Activated naive CD4-positive, alpha-beta T cell treated with anti-CD3 and anti-CD28 coated beads, Interleukin-2, amount 10 ng/mL, durations not matched to agents 7 days and 5 days (primary cell): ENCODE results near the gene PDE4B.

ENCODE experiments used
- CTCF ChIA-PET: fragments of 350-600 bp; sonication (Branson Sonifier 250); formaldehyde crosslinking; loops from one replicate; lab custom pipeline; 2021; ENCODE audit warnings: antibody characterized with exemption; lab: Charles Lee
- DNase-seq: peaks from one replicate; pipeline ENCODE4 v3.0.0-alpha.2; 2020
- H3K27ac Mint-ChIP-seq: one replicate; pipeline ENCODE4 v1.8.0; 2021; ENCODE audit warnings: mild to moderate bottlenecking, moderate library complexity, mixed read lengths
- H3K27me3 Mint-ChIP-seq: one replicate; pipeline ENCODE4 v1.8.0; 2021; ENCODE audit warnings: mild to moderate bottlenecking, mixed read lengths
- H3K36me3 Mint-ChIP-seq: one replicate; pipeline ENCODE4 v1.8.0; 2021; ENCODE audit warnings: mixed read lengths
- H3K4me1 Mint-ChIP-seq: one replicate; pipeline ENCODE4 v1.8.0; 2021; ENCODE audit warnings: mixed read lengths
- H3K4me3 Mint-ChIP-seq: one replicate; pipeline ENCODE4 v1.8.0; 2021; ENCODE audit warnings: mild to moderate bottlenecking, moderate library complexity, mixed read lengths
- H3K9me3 Mint-ChIP-seq: one replicate; pipeline ENCODE4 v1.8.0; 2021; ENCODE audit warnings: mixed read lengths

The PDE4B gene

DNA sequence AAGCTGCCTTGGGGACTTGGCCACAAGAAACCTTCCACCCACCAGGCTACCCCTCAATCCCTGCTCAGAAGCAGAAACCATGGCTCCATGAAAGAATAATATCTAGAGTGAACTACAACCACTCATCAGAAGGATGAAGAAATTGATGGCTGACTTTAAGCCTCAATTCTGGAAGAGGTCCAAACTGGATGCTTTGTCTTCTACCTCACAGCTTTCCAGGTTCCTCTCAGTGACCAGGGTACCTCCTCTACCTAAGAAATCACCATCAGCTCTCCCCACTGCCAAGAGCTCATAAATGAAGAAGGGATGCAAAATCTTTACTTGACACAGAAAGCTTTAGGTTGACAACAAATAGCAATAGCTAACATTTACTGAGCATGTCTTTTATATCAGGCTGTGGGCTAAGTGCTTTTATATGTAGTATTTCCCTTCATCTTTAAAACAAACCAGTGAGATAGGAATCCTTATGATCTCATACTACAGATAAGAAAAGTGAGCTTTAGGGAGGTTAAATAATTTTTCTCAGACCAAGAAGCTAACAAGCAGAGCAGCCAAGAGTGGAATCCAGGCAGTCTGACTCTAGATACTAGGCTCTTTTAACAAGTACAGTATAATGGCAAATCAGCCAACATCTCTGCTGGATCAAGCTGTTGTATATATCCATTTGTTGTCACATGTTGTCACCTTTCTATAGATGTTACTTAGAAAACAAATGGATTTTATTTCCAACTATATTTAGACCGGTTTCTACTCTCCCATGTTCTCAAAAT is 498.3 kb downstream of the PDE4B start:
- H3K27me3 Mint-ChIP-seq, result no peaks in the 10 kb centered on the region
- no peaks in the 10 kb centered on the region for H3K9me3 Mint-ChIP-seq
- H3K4me1 Mint-ChIP-seq, result peaks cover 28% of the 10 kb centered on the region
- CTCF ChIA-PET, result interaction anchor here (0.9 to 2.3 kb wide), 2 partner anchors 9 to 10 kb away, joined by 3 to 6 read pairs; no protein-coding TSS in a partner anchor
- H3K4me3 Mint-ChIP-seq, result no peak overlapping the region
- H3K27ac Mint-ChIP-seq, result no peak overlapping the region
- no peaks in the 10 kb centered on the region for H3K36me3 Mint-ChIP-seq
- no peak for DNase-seq

DNA sequence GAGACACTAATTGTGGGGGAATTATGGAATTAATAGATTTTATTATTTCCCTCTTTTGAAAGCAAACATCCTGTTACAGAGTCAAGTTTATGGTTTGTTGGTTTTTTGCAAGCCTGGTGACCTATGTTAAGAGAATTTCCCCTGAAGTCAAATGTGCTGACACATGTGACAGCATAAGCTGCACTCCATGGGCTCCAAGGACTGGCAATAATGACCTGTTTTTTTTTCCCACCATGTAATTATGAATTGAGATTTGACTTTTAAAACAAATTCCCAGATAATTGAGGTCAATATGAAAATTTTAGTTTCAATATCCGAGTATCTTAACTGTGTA is 498.8 kb downstream of the PDE4B start:
- Mint-ChIP-seq H3K9me3 (no peaks in the 10 kb centered on the region), H3K27me3 (no peaks in the 10 kb centered on the region), H3K4me1 (peaks cover 23% of the 10 kb centered on the region), H3K27ac (no peak overlapping the region), H3K36me3 (no peaks in the 10 kb centered on the region), H3K4me3 (no peak overlapping the region)
- CTCF ChIA-PET, result interaction anchor here (0.9 to 2.3 kb wide), 2 partner anchors 9 kb away, joined by 3 to 6 read pairs; no protein-coding TSS in a partner anchor
- DNase-seq, result no peak

DNA sequence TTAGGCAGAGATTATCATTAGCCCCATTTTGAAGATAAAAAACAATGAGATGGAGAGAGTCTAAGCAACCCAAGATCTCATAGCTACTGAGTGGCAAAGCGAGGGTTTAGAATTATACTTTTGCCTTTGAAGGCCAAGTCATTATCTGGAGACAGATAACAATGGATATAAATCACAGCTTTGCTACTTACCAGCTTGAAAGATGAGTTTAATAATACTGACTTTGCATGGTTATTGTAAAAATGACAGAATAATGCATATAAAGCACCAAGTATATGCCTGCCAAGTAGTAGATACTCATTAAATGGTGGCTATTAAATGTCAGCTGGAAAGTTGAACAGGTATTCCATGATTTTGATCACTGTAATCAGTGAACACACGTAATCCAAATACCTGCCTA is 499.6 kb downstream of the PDE4B start:
- no peak for DNase-seq
- H3K27ac Mint-ChIP-seq, result no peak overlapping the region
- CTCF ChIA-PET, result interaction anchor here (2.3 kb wide), 1 partner anchor 9 kb away, joined by 6 read pairs; no protein-coding TSS in a partner anchor
- H3K36me3 Mint-ChIP-seq, result no peaks in the 10 kb centered on the region
- H3K27me3 Mint-ChIP-seq, result no peaks in the 10 kb centered on the region
- no peaks in the 10 kb centered on the region for H3K9me3 Mint-ChIP-seq
- peaks cover 20% of the 10 kb centered on the region for H3K4me1 Mint-ChIP-seq
- H3K4me3 Mint-ChIP-seq, result no peak overlapping the region

DNA sequence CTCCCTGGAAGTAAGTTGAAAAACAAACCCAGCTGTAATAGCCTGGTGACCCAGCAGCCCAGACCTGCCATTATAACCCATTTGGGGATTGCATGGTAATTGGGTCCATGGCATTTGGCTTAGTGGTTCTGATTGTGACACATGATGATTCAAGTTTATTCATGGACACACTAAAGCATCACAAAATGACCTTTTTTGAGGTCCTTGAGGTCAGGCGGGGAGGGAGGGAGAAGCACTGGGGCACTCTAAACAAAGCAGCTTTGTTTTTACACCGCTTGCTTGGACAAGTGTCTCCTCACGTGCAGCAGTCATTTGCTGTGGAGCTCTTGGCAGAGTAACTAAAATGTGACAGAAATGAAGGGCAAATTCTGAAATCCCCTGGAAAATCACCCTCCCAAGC is 500.2 kb downstream of the PDE4B start:
- DNase-seq, result no peak
- Mint-ChIP-seq H3K4me3 (no peak overlapping the region), H3K36me3 (no peaks in the 10 kb centered on the region), H3K4me1 (peaks cover 19% of the 10 kb centered on the region), H3K9me3 (no peaks in the 10 kb centered on the region), H3K27me3 (no peaks in the 10 kb centered on the region), H3K27ac (no peak overlapping the region)
- CTCF ChIA-PET, result interaction anchor here (1.4 to 2.3 kb wide), 2 partner anchors 8 to 144 kb away, joined by 4 to 6 read pairs; no protein-coding TSS in a partner anchor

DNA sequence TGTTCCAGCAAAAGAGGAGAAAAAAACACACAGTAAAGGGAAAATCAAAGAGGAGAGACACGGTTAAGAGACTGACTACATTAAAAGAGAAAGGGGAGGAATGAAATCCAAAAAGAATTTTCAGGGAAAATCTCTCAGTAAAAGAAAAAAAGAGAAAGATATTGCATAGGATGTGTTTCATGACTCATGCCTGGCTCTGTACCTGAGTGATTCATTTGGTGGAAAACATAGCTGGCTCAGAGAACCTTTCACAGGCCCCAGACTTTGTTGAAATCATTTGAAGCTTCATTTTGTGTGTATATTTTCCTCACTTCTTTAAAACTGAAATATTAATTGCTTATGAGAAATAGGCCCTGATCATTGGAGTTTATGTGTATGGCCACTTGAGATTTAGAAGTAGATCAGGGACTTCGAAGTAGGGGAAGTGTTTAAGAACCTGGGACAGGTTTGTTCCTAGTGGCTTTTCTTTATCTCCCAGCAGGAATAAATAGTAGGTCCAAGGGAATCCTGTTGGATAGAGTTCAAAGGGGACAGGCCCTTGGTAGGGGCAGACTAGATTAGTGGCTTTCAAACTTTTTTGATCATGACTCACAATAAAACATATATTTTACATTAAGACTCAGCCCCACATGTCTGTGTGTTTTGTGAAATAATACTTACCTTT is 502.1 kb downstream of the PDE4B start:
- Mint-ChIP-seq H3K27me3 (no peaks in the 10 kb centered on the region), H3K36me3 (peaks cover 1% of the 10 kb centered on the region), H3K4me3 (no peak overlapping the region), H3K4me1 (peaks cover 16% of the 10 kb centered on the region), H3K27ac (no peak overlapping the region), H3K9me3 (no peaks in the 10 kb centered on the region)
- no peak for DNase-seq
- CTCF ChIA-PET, result interaction anchor here (1.2 to 1.3 kb wide), 2 partner anchors 12 to 25 kb away, joined by 3 read pairs; no protein-coding TSS in a partner anchor

DNA sequence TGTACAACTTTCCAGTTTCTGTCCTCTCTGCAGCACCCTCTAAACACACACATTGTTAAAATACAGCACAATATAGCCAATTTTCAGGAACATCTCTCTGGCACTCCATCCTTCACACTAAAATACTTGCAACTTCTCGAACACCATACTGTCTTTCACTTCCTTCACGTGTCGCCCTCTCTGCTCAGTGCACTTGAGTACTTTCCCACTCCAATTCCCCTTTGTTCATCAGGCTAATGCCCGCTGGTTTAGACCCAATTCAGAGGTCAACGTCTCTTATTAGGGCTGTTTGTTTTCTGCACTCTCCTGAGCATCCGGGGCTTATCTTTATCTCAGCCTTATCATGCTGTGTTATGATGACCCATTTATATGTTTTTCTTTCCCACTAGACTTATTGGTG is 503.1 kb downstream of the PDE4B start:
- CTCF ChIA-PET, result interaction anchor here (1.3 kb wide), 1 partner anchor 13 kb away, joined by 3 read pairs; no protein-coding TSS in a partner anchor
- H3K4me1 Mint-ChIP-seq, result peaks cover 18% of the 10 kb centered on the region

GRCh38 chr1:66296370-66296769 is 503.7 kb downstream of the PDE4B start:
- CTCF ChIA-PET, result no interaction called here
- H3K4me3 Mint-ChIP-seq, result no peak overlapping the region
- no peaks in the 10 kb centered on the region for H3K27me3 Mint-ChIP-seq
- peaks cover 20% of the 10 kb centered on the region for H3K4me1 Mint-ChIP-seq
- no peak overlapping the region for H3K27ac Mint-ChIP-seq
- H3K9me3 Mint-ChIP-seq, result no peaks in the 10 kb centered on the region
- H3K36me3 Mint-ChIP-seq, result peaks cover 3% of the 10 kb centered on the region
- DNase-seq, result no peak

More for the DNA sequence above, 503.1 kb downstream of the PDE4B start:
- no peaks in the 10 kb centered on the region for H3K27me3 Mint-ChIP-seq
- H3K9me3 Mint-ChIP-seq, result no peaks in the 10 kb centered on the region
- no peak overlapping the region for H3K4me3 Mint-ChIP-seq
- H3K27ac Mint-ChIP-seq, result no peak overlapping the region
- no peak for DNase-seq
- peaks cover 1% of the 10 kb centered on the region for H3K36me3 Mint-ChIP-seq

- no peak overlapping the region for H3K4me3 Mint-ChIP-seq
- H3K36me3 Mint-ChIP-seq, result peaks cover 3% of the 10 kb centered on the region
These were observed 504.3 kb downstream of the PDE4B start for GRCh38 chr1:66296951-66297350.

GRCh38 chr1:66298464-66298863 is 505.8 kb downstream of the PDE4B start:
- Mint-ChIP-seq H3K27ac (no peak overlapping the region), H3K27me3 (no peaks in the 10 kb centered on the region), H3K4me3 (no peak overlapping the region), H3K4me1 (peaks cover 39% of the 10 kb centered on the region), H3K36me3 (peaks cover 3% of the 10 kb centered on the region), H3K9me3 (no peaks in the 10 kb centered on the region)
- DNase-seq, result no peak
- CTCF ChIA-PET, result interaction anchor here (1.5 kb wide), 1 partner anchor 138 kb away, joined by 3 read pairs; no protein-coding TSS in a partner anchor

More at GRCh38 chr1:66296951-66297350, 504.3 kb downstream of the PDE4B start:
- no peak overlapping the region for H3K27ac Mint-ChIP-seq
- peaks cover 25% of the 10 kb centered on the region for H3K4me1 Mint-ChIP-seq
- CTCF ChIA-PET, result no interaction called here
- no peaks in the 10 kb centered on the region for H3K27me3 Mint-ChIP-seq
- DNase-seq, result no peak
- no peaks in the 10 kb centered on the region for H3K9me3 Mint-ChIP-seq

GRCh38 chr1:66300280-66300971 is 507.7 kb downstream of the PDE4B start:
- Mint-ChIP-seq H3K27ac (peak overlapping the region; percentile 89), H3K4me3 (no peak overlapping the region), H3K4me1 (peaks cover 34% of the 10 kb centered on the region), H3K27me3 (no peaks in the 10 kb centered on the region), H3K9me3 (no peaks in the 10 kb centered on the region), H3K36me3 (peaks cover 3% of the 10 kb centered on the region)
- DNase-seq, result no peak
- CTCF ChIA-PET, result interaction anchor here (0.7 to 2.4 kb wide), 7 partner anchors 9 to 145 kb away, joined by 3 to 7 read pairs (median 4); no protein-coding TSS in a partner anchor

DNA sequence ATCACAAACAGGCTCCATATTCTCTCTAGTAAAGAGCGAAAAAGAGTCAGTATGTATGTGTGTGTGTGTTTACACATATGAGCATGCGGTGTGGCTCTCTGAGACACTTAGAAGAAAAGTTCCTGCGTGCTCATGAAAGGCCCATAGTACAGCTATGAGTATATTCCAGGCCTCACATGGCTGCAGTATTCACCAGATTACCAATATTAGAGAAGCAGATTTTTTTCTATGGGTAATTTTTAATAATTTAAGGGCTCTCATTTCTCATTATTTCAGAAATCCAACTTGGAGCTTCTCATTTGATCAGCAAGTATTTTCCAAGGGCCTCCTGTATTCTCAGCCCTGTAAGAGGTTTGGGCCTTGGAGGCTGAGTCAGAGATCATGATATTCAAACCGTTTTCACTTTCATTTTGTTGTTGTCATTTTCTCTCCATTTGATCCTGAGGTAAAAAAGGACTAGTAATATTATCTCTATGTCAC is 508.3 kb downstream of the PDE4B start:
- Mint-ChIP-seq H3K4me3 (peak overlapping the region; percentile 69), H3K9me3 (no peaks in the 10 kb centered on the region), H3K27ac (peak overlapping the region; percentile 89), H3K27me3 (no peaks in the 10 kb centered on the region), H3K4me1 (peaks cover 34% of the 10 kb centered on the region), H3K36me3 (peaks cover 3% of the 10 kb centered on the region)
- DNase-seq, result peak; percentile 42
- CTCF ChIA-PET, result interaction anchor here (0.7 to 2.8 kb wide), 8 partner anchors 9 to 145 kb away, joined by 3 to 10 read pairs (median 4); no protein-coding TSS in a partner anchor

DNA sequence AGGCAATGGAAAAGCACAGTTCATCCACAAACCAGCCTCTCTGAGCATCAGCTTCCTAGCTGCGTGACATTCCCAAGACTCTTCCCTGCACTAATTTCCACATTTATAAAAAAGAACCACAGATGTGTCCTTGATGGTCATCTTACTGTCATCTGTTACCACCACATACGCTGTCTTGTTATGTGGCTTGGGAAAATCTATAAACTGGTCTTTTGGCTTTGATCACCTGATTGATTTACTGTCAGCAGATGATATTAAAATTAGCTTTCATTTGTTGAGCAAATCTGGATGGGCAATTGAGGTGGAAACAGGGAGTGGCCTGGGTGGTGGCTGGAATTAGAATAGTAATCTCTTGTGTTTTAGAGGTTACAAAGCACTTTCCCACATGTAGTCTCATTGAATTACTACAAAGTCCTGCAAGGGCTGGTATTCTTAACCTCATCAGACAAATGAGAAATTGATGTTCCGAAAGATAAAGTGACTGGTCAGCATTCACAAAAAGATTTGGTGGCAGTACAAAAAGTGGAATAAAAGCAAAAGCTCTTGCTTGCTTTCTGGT is 509.6 kb downstream of the PDE4B start:
- Mint-ChIP-seq H3K36me3 (peaks cover 3% of the 10 kb centered on the region), H3K27ac (peak overlapping the region; percentile 49), H3K9me3 (no peaks in the 10 kb centered on the region), H3K4me3 (no peak overlapping the region), H3K27me3 (no peaks in the 10 kb centered on the region), H3K4me1 (peaks cover 34% of the 10 kb centered on the region)
- CTCF ChIA-PET, result interaction anchor here (0.8 to 2.8 kb wide), 5 partner anchors 14 to 48 kb away, joined by 3 to 10 read pairs (median 4); no protein-coding TSS in a partner anchor
- no peak for DNase-seq

- Mint-ChIP-seq H3K4me3 (no peak overlapping the region), H3K4me1 (peaks cover 34% of the 10 kb centered on the region), H3K36me3 (peaks cover 3% of the 10 kb centered on the region), H3K9me3 (no peaks in the 10 kb centered on the region), H3K27me3 (no peaks in the 10 kb centered on the region), H3K27ac (peak overlapping the region; percentile 49)
- no peak for DNase-seq
- CTCF ChIA-PET, result interaction anchor here (0.8 to 2.8 kb wide), 6 partner anchors 13 to 47 kb away, joined by 3 to 10 read pairs (median 4); no protein-coding TSS in a partner anchor
These were observed 510.1 kb downstream of the PDE4B start for GRCh38 chr1:66302815-66303214.
